ENCODE results near the gene ELMO1. TPM values are rescaled to one million over a fixed set of nuclear protein-coding genes. Genes with fewer than 3 reads are reported as not detected.

The ELMO1 gene
- total RNA-seq, 1 experiment from 2014 or later, result 21.7 TPM

- no peak for DNase-seq (ENCODE audit: low read depth)
Measured at GRCh38 chr7:37056234-37056912, 392.3 kb downstream of the ELMO1 start.

- peak; percentile 72 for DNase-seq (ENCODE audit: low read depth)
Measured at GRCh38 chr7:37054624-37055241, 393.9 kb downstream of the ELMO1 start.

GRCh38 chr7:37052705-37053104, 396.0 kb downstream of the ELMO1 start:
- peak; percentile 38 for DNase-seq (ENCODE audit: low read depth)

- DNase-seq (ENCODE audit: low read depth), result no peak
Measured at GRCh38 chr7:37050801-37051200, 397.9 kb downstream of the ELMO1 start.

GRCh38 chr7:37048674-37049073, 400.0 kb downstream of the ELMO1 start:
- DNase-seq (ENCODE audit: low read depth), result no peak

GRCh38 chr7:37047260-37047659, 401.4 kb downstream of the ELMO1 start:
- no peak for DNase-seq (ENCODE audit: low read depth)

- DNase-seq (ENCODE audit: low read depth), result no peak
Measured at GRCh38 chr7:37046531-37047079, 402.1 kb downstream of the ELMO1 start.

- no peak for DNase-seq (ENCODE audit: low read depth)
Measured at GRCh38 chr7:37045681-37046179, 402.9 kb downstream of the ELMO1 start.

- DNase-seq (ENCODE audit: low read depth), result no peak
Measured at GRCh38 chr7:37041461-37041860, 407.2 kb downstream of the ELMO1 start.

GRCh38 chr7:37040330-37040729, 408.3 kb downstream of the ELMO1 start:
- no peak for DNase-seq (ENCODE audit: low read depth)

- no peak for DNase-seq (ENCODE audit: low read depth)
Measured at GRCh38 chr7:37039131-37039749, 409.4 kb downstream of the ELMO1 start.

- DNase-seq (ENCODE audit: low read depth), result no peak
Measured at GRCh38 chr7:37038706-37039105, 410.0 kb downstream of the ELMO1 start.

- DNase-seq (ENCODE audit: low read depth), result no peak
Measured at GRCh38 chr7:37037286-37037685, 411.4 kb downstream of the ELMO1 start.

- no peak for DNase-seq (ENCODE audit: low read depth)
Measured at GRCh38 chr7:37035631-37036030, 413.0 kb downstream of the ELMO1 start.

- no peak for DNase-seq (ENCODE audit: low read depth)
Measured at GRCh38 chr7:37033141-37033540, 415.5 kb downstream of the ELMO1 start.

- no peak for DNase-seq (ENCODE audit: low read depth)
Measured at GRCh38 chr7:37032258-37032601, 416.4 kb downstream of the ELMO1 start.

- DNase-seq (ENCODE audit: low read depth), result peak; percentile 100
Measured at GRCh38 chr7:37031571-37032257, 416.9 kb downstream of the ELMO1 start.

GRCh38 chr7:37028909-37029440, 419.7 kb downstream of the ELMO1 start:
- no peak for DNase-seq (ENCODE audit: low read depth)

- no peak for DNase-seq (ENCODE audit: low read depth)
Measured at GRCh38 chr7:37027557-37028341, 420.9 kb downstream of the ELMO1 start.

- no peak for DNase-seq (ENCODE audit: low read depth)
Measured at GRCh38 chr7:37027104-37027503, 421.6 kb downstream of the ELMO1 start.

GRCh38 chr7:37018954-37019353, 429.7 kb downstream of the ELMO1 start:
- no peak for DNase-seq (ENCODE audit: low read depth)
